Thyroid gland (tissue), 4 donors: ENCODE data around the gene RHOV. TPM values are rescaled to one million over a fixed set of nuclear protein-coding genes. Genes with fewer than 3 reads are reported as not detected.

Experiments used
- DNase-seq, 2 donors: peaks; one replicate each; pipeline ENCODE4 v3.0.0-alpha.2; 2019
- H3K27ac ChIP-seq, 3 donors: fragments of 200-600 bp; sonication (generic); 1 replicate in 2 of 3; 2 replicates in 1 of 3; pipeline ENCODE4 v1.5.1; 2016 to 2019; ENCODE audit warnings: mild to moderate bottlenecking in 1 of 3, moderate library complexity in 1 of 3
- H3K27me3 ChIP-seq: fragments of 200-600 bp; sonication (generic); one replicate; pipeline ENCODE4 v1.5.1; 2019
- H3K36me3 ChIP-seq, 2 donors: fragments of 200-600 bp; sonication (generic); one replicate each; pipeline ENCODE4 v1.5.1; 2016 to 2019
- H3K4me1 ChIP-seq, 2 donors: fragments of 200-600 bp; sonication (generic); one replicate each; pipeline ENCODE4 v1.5.1; 2017 to 2019
- H3K4me3 ChIP-seq, 3 donors: fragments of 200-600 bp; sonication (generic); replicated peaks in 1 of 3; 1 replicate in 2 of 3; 2 replicates in 1 of 3; pipeline ENCODE4 v1.5.1; 2016; ENCODE audit warnings: mild to moderate bottlenecking in 1 of 3
- H3K9me3 ChIP-seq: fragments of 200-600 bp; sonication (generic); one replicate; pipeline ENCODE4 v1.5.1; 2017
- POLR2A ChIP-seq, 2 donors: fragments of 450-650 bp; IDR thresholded peaks; one replicate each; pipeline ENCODE4 v1.6.1; 2017; ENCODE audit warnings: antibody characterized with exemption in 2 of 2, mild to moderate bottlenecking in 2 of 2, moderate library complexity in 1 of 2
- WGBS, 2 donors: methylation state at CpG; one replicate each; pipeline ENCODE4 v1.1.5; 2017; 5-methylcytosine and 5-hydroxymethylcytosine counted together
- intact Hi-C: fragments of 100-400 bp; cut with DNase I; formaldehyde crosslinking; loops from one replicate; pipeline ENCODE4 v1.15.1; 2023
- total RNA-seq, 4 donors: library from RNA; depleted of rRNA; stranded (reverse); fragments of >200 nt; gene quantifications; one replicate each; pipeline ENCODE4 v1.2.3, GENCODE V29; 2016
- TF ChIP-seq, protein P1 (sequence below), 6 experiments: fragments of 200-600 bp in 3 of 6; fragments of 450-650 bp in 3 of 6; sonication (generic) in 3 of 6; IDR thresholded peaks; one replicate each; pipeline ENCODE4 v1.5.1; 2016 to 2019; ENCODE audit warnings: antibody characterized with exemption in 6 of 6, mild to moderate bottlenecking in 2 of 6, inconsistent platforms in 1 of 6, moderate library complexity in 1 of 6

The RHOV gene
- total RNA-seq, 4 donors from 2014 or later: 0.29 TPM; not detected in 3

GRCh38 chr15:40904552-40905201 is 30.6 kb upstream of the RHOV start:
- intact Hi-C loops: loop anchor here (2.0 to 5.0 kb wide), 3 partner anchors 38 to 282 kb away; no protein-coding TSS in a partner anchor
- no peak for DNase-seq
- peaks cover 24 to 28% of the 10 kb centered on the region in 2 donors for H3K36me3 ChIP-seq
- TF ChIP-seq, protein P1, sequence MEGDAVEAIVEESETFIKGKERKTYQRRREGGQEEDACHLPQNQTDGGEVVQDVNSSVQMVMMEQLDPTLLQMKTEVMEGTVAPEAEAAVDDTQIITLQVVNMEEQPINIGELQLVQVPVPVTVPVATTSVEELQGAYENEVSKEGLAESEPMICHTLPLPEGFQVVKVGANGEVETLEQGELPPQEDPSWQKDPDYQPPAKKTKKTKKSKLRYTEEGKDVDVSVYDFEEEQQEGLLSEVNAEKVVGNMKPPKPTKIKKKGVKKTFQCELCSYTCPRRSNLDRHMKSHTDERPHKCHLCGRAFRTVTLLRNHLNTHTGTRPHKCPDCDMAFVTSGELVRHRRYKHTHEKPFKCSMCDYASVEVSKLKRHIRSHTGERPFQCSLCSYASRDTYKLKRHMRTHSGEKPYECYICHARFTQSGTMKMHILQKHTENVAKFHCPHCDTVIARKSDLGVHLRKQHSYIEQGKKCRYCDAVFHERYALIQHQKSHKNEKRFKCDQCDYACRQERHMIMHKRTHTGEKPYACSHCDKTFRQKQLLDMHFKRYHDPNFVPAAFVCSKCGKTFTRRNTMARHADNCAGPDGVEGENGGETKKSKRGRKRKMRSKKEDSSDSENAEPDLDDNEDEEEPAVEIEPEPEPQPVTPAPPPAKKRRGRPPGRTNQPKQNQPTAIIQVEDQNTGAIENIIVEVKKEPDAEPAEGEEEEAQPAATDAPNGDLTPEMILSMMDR (IDR thresholded peaks at IDR 0.05): no peak
- TF ChIP-seq POLR2A (IDR thresholded peaks at IDR 0.05): no peak
- H3K27me3 ChIP-seq: no peaks in the 10 kb centered on the region
- H3K27ac ChIP-seq: peak overlapping the region in 1 of 3 donors; percentile 91
- 86 to 88% methylated on average over 6 of the region's 7 CpGs for WGBS, 2 donors
- no peak overlapping the region for H3K4me3 ChIP-seq
- no peaks in the 10 kb centered on the region for H3K9me3 ChIP-seq
- peaks cover 23 to 31% of the 10 kb centered on the region in 2 donors for H3K4me1 ChIP-seq

DNA sequence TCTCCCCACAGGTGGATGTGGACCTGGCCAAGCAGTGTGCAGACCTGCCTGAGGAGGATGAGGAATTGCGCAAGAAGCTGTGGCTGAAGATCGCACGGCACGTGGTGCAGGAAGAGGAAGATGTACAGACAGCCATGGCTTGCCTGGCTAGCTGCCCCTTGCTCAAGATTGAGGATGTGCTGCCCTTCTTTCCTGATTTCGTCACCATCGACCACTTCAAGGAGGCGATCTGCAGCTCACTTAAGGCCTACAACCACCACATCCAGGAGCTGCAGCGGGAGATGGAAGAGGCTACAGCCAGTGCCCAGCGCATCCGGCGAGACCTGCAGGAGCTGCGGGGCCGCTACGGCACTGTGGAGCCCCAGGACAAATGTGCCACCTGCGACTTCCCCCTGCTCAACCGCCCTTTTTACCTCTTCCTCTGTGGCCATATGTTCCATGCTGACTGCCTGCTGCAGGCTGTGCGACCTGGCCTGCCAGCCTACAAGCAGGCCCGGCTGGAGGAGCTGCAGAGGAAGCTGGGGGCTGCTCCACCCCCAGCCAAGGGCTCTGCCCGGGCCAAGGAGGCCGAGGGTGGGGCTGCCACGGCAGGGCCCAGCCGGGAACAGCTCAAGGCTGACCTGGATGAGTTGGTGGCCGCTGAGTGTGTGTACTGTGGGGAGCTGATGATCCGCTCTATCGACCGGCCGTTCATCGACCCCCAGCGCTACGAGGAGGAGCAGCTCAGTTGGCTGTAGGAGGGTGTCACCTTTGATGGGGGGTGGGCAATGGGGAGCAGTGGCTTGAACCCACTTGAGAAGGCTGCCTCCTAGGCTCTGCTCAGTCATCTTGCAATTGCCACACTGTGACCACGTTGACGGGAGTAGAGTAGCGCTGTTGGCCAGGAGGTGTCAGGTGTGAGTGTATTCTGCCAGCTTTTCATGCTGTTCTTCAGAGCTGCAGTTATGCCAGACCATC is 28.8 kb upstream of the RHOV start:
- Histone ChIP-seq H3K27ac (no peak overlapping the region), H3K4me1 (peaks cover 23 to 28% of the 10 kb centered on the region in 2 donors), H3K36me3 (peaks cover 35 to 39% of the 10 kb centered on the region in 2 donors), H3K9me3 (no peaks in the 10 kb centered on the region), H3K4me3 (no peak overlapping the region), H3K27me3 (no peaks in the 10 kb centered on the region)
- TF ChIP-seq, protein P1 (IDR thresholded peaks at IDR 0.05): no peak
- TF ChIP-seq POLR2A (IDR thresholded peaks at IDR 0.05): no peak
- intact Hi-C loops: no loop called here
- DNase-seq: no peak
- 80 to 89% methylated on average over 29 to 31 of the region's 33 CpGs for WGBS, 2 donors

DNA sequence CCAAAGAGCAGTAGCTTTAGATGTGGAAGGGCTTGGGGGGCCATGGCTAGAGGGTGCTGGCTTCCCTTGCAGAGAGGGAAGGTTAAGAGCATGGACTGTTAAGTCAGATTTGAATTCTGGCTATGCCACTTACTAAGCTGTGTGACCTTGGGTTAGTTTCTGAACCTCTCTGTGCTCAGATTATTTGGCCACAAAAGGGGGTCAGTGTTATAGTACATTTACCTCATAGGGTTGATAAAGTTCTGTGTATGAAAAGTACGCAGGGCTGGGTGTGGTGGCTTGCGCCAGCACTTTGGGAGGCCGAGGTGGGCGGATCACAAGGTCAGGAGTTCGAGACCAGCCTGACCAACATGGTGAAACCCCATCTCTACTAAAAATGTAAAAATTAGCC is 27.0 kb upstream of the RHOV start:
- no peak for TF ChIP-seq POLR2A (IDR thresholded peaks at IDR 0.05)
- TF ChIP-seq, protein P1 (IDR thresholded peaks at IDR 0.05): no peak
- H3K36me3 ChIP-seq: peaks cover 40 to 41% of the 10 kb centered on the region in 2 donors
- no peak overlapping the region for H3K27ac ChIP-seq
- H3K4me1 ChIP-seq: peaks cover 11 to 13% of the 10 kb centered on the region in 2 donors
- intact Hi-C loops: no loop called here
- 77 to 80% methylated on average over 5 of the region's 5 CpGs for WGBS, 2 donors
- no peaks in the 10 kb centered on the region for H3K9me3 ChIP-seq
- H3K27me3 ChIP-seq: no peaks in the 10 kb centered on the region
- no peak overlapping the region for H3K4me3 ChIP-seq
- DNase-seq: no peak

DNA sequence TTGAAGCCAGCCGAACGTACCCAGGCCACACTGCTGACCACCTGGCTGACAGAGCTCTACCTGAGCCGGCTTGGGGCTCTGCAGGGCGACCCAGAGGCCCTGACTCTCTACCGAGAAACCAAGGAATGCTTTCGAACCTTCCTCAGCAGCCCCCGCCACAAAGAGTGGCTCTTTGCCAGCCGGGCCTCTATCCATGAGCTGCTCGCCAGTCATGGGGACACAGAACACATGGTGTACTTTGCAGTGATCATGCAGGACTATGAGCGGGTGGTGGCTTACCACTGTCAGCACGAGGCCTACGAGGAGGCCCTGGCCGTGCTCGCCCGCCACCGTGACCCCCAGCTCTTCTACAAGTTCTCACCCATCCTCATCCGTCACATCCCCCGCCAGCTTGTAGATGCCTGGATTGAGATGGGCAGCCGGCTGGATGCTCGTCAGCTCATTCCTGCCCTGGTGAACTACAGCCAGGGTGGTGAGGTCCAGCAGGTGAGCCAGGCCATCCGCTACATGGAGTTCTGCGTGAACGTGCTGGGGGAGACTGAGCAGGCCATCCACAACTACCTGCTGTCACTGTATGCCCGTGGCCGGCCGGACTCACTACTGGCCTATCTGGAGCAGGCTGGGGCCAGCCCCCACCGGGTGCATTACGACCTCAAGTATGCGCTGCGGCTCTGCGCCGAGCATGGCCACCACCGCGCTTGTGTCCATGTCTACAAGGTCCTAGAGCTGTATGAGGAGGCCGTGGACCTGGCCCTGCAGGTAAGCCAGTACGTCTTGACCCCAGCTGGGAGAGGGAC is 26.4 kb upstream of the RHOV start:
- intact Hi-C loops: no loop called here
- Histone ChIP-seq H3K9me3 (no peaks in the 10 kb centered on the region), H3K4me3 (no peak overlapping the region), H3K27ac (no peak overlapping the region), H3K27me3 (no peaks in the 10 kb centered on the region), H3K36me3 (peaks cover 40 to 41% of the 10 kb centered on the region in 2 donors), H3K4me1 (peaks cover 10 to 11% of the 10 kb centered on the region in 2 donors)
- DNase-seq: no peak
- TF ChIP-seq, protein P1 (IDR thresholded peaks at IDR 0.05): no peak
- no peak for TF ChIP-seq POLR2A (IDR thresholded peaks at IDR 0.05)
- 89 to 96% methylated on average over 26 to 29 of the region's 36 CpGs for WGBS, 2 donors
